Mucosa of rectum (tissue), 2 donors: ENCODE data around the gene RIN3.
A peak's percentile ranks its signal among the peaks of the same experiment; 100 is the strongest.

Experiments used
- H3K27ac ChIP-seq, 2 donors: one replicate each; pipeline ENCODE4 v1.7.0; 2013; ENCODE audit warnings: inconsistent platforms in 2 of 2, low read depth in 2 of 2, low read length in 2 of 2
- H3K27me3 ChIP-seq, 2 donors: one replicate each; pipeline ENCODE4 v1.7.0; 2013; ENCODE audit warnings: low read length in 2 of 2; ENCODE audit not compliant: control insufficient read depth in 2 of 2, insufficient read depth in 2 of 2
- H3K36me3 ChIP-seq, 2 donors: one replicate each; pipeline ENCODE4 v1.7.0; 2013; ENCODE audit warnings: low read length in 2 of 2; ENCODE audit not compliant: control insufficient read depth in 2 of 2, insufficient read depth in 2 of 2
- H3K4me1 ChIP-seq, 2 donors: one replicate each; pipeline ENCODE4 v1.7.0; 2013; ENCODE audit warnings: low read length in 2 of 2, mild to moderate bottlenecking in 1 of 2; ENCODE audit not compliant: control insufficient read depth in 2 of 2, insufficient read depth in 2 of 2
- H3K4me3 ChIP-seq, 2 donors: one replicate each; pipeline ENCODE4 v1.7.0; 2013; ENCODE audit warnings: low read length in 2 of 2
- H3K9ac ChIP-seq, 2 donors: one replicate each; pipeline ENCODE4 v1.7.0; 2013; ENCODE audit warnings: low read length in 2 of 2, low read depth in 1 of 2, mild to moderate bottlenecking in 1 of 2
- H3K9me3 ChIP-seq, 2 donors: one replicate each; pipeline ENCODE4 v1.7.0; 2013; ENCODE audit warnings: low read length in 2 of 2; ENCODE audit not compliant: control insufficient read depth in 2 of 2
- donor health status: healthy.
- donor health status: Normal muscosa, but diverticular disease.

The RIN3 gene

DNA sequence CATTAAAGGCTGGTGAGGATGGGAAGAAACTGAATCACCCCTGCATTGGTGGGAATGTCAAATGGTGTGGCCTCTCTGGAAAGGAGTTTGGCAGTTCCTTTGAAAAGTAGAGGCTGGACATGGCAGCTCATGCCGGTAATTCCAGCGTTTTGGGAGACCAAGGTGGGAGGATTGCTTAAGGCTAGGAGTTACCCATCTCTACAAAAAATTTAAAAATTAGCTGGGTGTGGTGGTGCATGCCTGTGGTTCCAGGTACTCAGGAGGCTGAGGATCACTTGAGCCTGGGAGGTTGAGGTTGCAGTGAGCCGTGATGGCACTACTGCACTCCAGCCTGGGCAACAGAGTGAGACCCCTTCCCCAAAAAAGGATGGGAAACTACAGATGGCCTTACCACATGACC, 93.7 kb downstream of the RIN3 start:
- Histone ChIP-seq H3K27ac (peak overlapping the region; percentile 6 to 28), H3K27me3 (no peaks in the 10 kb centered on the region), H3K4me1 (peaks cover 15 to 28% of the 10 kb centered on the region in 2 donors), H3K9me3 (no peaks in the 10 kb centered on the region), H3K9ac (no peak overlapping the region), H3K36me3 (no peaks in the 10 kb centered on the region), H3K4me3 (no peak overlapping the region)

DNA sequence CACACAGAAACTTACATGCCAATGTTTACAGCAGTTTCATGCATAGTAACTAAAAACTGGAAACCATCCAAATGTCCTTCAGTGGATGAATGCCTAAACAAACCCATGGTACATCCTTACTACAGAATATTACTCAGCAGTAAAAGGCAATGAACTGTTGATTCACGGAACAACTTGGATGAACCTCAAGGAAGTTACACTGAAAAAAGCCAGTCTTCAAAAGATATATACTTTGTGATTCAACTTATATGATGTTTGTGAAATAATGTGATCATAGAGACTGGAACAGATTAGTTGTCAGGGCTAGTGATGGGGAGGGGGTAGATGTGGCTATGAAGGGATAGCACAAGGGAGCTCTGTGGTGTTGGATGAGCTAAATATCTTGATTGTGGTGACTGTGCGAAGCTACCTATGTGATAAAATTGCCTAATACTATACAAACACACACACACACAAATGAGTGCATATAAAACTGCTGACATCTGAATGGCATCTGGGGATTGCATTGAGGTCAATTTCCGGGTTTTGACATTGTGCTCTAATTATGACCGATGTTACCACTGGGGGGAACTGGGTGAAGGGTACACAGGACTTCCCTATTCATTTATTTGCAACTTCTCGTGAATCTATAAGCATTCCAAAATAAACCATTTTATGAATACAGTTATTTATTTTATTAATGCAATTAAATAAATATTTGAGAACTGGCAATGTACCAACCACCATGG, 94.3 kb downstream of the RIN3 start:
- Histone ChIP-seq H3K4me3 (no peak overlapping the region), H3K9ac (no peak overlapping the region), H3K36me3 (no peaks in the 10 kb centered on the region), H3K27me3 (no peaks in the 10 kb centered on the region), H3K9me3 (no peaks in the 10 kb centered on the region), H3K27ac (peak overlapping the region; percentile 46 to 62), H3K4me1 (peaks cover 15 to 28% of the 10 kb centered on the region in 2 donors)

DNA sequence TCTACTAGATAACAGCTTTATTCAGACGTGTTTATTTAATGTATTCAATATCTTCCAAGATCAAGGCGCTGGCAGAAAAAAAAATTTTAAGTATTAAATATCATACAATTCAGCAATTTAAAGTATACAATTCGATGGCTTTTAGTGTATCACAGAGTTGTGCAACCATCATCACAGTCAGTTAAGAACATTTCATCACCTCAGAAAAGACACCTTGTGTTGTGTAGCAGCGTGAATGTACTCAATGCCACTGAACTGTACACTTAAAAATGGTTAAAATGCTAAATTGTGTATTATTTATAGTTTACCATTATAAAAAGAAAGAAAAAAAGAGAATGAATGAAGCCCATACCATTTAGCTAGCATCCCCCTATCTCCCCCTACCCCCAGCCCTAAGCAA, 96.4 kb downstream of the RIN3 start:
- Histone ChIP-seq H3K4me3 (no peak overlapping the region), H3K36me3 (no peaks in the 10 kb centered on the region), H3K4me1 (peaks cover 15 to 28% of the 10 kb centered on the region in 2 donors), H3K9ac (no peak overlapping the region), H3K27me3 (no peaks in the 10 kb centered on the region), H3K27ac (peak overlapping the region in 1 of 2 donors; percentile 39), H3K9me3 (no peaks in the 10 kb centered on the region)

DNA sequence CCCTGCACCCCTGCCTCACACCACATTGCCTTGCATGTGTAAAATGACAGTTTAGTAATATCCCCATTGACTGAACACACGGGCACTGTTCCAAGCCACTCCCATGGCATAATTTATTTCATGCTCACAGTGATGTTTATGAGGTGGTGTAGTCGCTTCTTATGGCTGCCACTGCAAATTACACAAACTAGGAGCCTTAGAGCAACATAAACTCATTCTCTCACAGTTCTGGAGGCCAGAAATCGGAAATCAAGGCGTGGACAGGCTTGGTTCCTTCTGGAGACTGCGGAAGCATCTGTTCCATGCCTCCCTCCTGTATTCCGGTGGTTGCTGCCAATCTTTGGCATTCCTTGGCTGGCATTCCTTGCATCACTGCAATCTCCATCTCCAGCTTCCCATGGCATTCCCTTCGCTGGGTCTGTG, 97.3 kb downstream of the RIN3 start:
- H3K4me3 ChIP-seq = no peak overlapping the region
- no peak overlapping the region for H3K9ac ChIP-seq
- peaks cover 0 to 4% of the 10 kb centered on the region in 2 donors for H3K36me3 ChIP-seq
- no peaks in the 10 kb centered on the region for H3K27me3 ChIP-seq
- no peaks in the 10 kb centered on the region for H3K9me3 ChIP-seq
- peaks cover 15 to 28% of the 10 kb centered on the region in 2 donors for H3K4me1 ChIP-seq
- H3K27ac ChIP-seq = peak overlapping the region; percentile 47 to 49

DNA sequence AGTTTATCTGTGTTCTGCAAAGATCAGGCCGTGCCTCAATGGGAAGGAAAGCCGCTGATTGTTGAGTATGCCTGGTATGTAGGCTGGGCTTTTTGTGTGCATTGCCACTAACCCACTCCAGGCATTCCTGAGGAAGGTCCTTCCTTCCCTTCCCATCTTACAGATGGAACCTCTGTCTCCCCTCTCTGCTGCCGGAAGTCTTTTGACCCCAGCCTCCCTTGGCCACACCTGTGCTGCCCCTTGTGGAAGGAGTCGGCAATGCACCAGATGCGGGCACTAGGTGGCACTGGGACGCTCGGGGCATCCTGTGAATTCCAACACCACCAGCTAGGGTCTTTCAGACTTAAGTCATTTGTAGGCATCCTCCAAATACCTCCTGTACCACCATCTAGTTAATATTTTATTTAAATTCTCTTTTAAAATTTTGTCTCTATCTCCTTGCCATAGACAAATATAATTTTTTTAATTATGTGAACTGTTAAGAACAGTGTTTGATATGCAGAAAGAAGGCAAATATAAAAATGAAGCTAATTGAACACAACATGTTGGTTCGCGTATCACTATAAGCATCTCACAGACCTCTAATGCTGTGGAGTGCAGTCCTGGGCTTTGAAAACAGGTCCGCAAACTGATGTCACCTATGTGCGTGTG, 99.6 kb downstream of the RIN3 start:
- Histone ChIP-seq H3K27me3 (no peaks in the 10 kb centered on the region), H3K27ac (no peak overlapping the region), H3K4me1 (peaks cover 15 to 25% of the 10 kb centered on the region in 2 donors)

DNA sequence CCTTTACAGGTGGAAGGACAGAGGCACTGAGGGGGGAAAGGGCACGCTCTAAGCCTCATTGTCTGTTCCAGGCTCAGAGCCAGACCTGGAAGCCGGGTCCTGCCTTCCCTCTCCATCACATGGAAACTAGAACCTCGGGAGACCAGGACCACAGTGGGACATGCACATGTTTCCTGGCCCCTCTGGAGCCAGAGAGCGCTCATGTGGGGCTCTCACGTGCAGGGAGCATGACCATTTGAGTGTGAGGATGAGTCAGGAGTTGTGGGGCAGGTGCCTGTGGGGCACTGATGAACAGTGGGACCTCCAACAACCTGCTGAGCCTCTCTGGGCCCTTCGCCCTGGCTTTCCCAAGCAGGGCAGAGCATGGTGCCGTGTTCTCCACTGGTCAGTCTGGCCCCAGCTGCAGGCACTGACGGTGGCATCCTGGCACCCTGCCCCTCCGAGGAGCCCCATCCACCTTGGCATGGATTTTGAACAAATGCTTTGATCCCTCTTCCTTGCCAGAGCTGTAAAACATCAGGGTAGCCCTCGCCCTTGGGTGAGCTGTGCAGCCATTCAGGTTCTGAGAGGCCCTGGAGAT, 100.2 kb downstream of the RIN3 start:
- Histone ChIP-seq H3K36me3 (peaks cover 0 to 4% of the 10 kb centered on the region in 2 donors), H3K4me1 (peaks cover 14 to 22% of the 10 kb centered on the region in 2 donors), H3K9ac (no peak overlapping the region), H3K9me3 (no peaks in the 10 kb centered on the region), H3K4me3 (no peak overlapping the region), H3K27ac (no peak overlapping the region), H3K27me3 (no peaks in the 10 kb centered on the region)

More for the DNA sequence above, 99.6 kb downstream of the RIN3 start:
- H3K9me3 ChIP-seq = no peaks in the 10 kb centered on the region
- H3K36me3 ChIP-seq = peaks cover 0 to 4% of the 10 kb centered on the region in 2 donors
- no peak overlapping the region for H3K4me3 ChIP-seq
- no peak overlapping the region for H3K9ac ChIP-seq

DNA sequence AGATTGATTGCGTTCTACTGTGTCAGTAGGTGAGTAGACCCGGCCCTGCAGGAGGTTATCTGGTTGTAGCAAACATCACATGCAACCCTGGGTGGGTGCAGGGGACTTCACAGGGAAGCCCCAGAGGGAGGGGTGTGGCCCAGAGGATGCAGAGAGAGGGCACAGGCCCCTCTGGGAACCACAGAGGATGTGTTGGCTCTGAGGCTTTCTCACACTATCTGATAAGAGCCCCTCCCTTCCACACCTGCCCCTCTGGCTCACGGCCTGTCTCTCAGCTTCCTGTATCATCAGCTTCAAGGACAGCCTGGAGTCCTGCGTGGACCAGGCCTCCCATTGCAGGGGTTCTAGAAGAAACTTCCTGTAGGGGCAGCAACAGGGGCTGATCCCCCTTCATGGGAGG, 101.9 kb downstream of the RIN3 start:
- H3K27ac ChIP-seq = no peak overlapping the region
- H3K9ac ChIP-seq = no peak overlapping the region
- H3K36me3 ChIP-seq = peaks cover 0 to 4% of the 10 kb centered on the region in 2 donors
- H3K9me3 ChIP-seq = no peaks in the 10 kb centered on the region
- H3K4me3 ChIP-seq = no peak overlapping the region
- peaks cover 3 to 11% of the 10 kb centered on the region in 2 donors for H3K4me1 ChIP-seq
- no peaks in the 10 kb centered on the region for H3K27me3 ChIP-seq

DNA sequence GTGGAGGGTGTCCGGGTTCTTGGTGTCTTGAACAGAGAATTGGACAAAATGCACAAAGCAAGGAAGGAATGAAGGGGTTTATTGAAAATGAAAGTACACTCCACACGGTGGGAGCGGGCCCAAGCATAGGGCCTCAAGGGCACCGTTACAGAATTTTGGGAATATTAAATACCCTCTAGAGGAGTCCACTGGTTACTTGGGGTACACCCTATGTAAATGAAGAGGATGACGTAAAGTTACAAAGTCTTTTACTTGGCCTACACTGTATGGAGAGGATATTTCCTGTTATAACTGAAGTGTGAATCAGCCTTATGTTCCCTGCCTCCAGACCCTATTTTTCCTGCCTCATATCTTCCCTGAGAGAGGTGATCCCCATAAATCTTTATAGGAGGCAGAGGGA, 102.6 kb downstream of the RIN3 start:
- Histone ChIP-seq H3K4me3 (no peak overlapping the region), H3K27me3 (no peaks in the 10 kb centered on the region), H3K36me3 (peaks cover 0 to 4% of the 10 kb centered on the region in 2 donors), H3K4me1 (peaks cover 0 to 3% of the 10 kb centered on the region in 2 donors), H3K9me3 (no peaks in the 10 kb centered on the region), H3K9ac (no peak overlapping the region), H3K27ac (peak overlapping the region in 1 of 2 donors; percentile 27)

DNA sequence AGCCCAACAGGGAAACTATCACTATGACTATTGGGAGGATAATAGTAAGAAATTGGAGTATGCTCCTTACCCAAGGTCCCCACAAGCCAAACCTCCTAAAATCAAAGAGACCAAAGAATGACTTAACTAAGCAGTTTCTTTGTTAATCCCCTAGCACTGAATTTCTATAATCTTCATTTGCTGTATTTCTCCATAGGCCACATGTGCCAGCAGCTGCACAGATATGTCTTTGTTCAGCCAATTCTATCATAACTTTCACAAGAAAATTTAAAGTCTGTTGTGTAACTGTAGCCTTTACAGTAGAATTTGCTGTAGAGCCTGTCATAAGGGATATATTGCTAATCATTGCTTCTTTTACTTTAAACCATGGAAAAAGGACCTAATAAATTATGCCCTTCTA, 104.0 kb downstream of the RIN3 start:
- no peaks in the 10 kb centered on the region for H3K4me1 ChIP-seq
- no peak overlapping the region for H3K27ac ChIP-seq
- H3K9ac ChIP-seq = no peak overlapping the region
- no peak overlapping the region for H3K4me3 ChIP-seq
- peaks cover 0 to 4% of the 10 kb centered on the region in 2 donors for H3K36me3 ChIP-seq
- H3K27me3 ChIP-seq = no peaks in the 10 kb centered on the region
- peaks cover 0 to 4% of the 10 kb centered on the region in 2 donors for H3K9me3 ChIP-seq
